Posterior vena cava (tissue), 2 donors: ENCODE data around the gene B3GALT2. TPM values are rescaled to one million over a fixed set of nuclear protein-coding genes. Genes with fewer than 3 reads are reported as not detected.

Experiments used
- microRNA-seq, 2 donors: library from miRNA; unstranded; fragments of <30 nt; microRNA quantifications; one replicate each; pipeline ENCODE4 v1.2.0, GENCODE V29; 2020 to 2021; ENCODE audit warnings: borderline microRNAs expressed in 2 of 2
- total RNA-seq, 2 donors: library from RNA; stranded (reverse); fragmentation: NEBNext Ultra II Directional; extraction: Animal tissue kit (Norgen Biotek cat#: 25700); gene quantifications; one replicate each; pipeline ENCODE4 v1.2.1, GENCODE V29; 2021
- donor health status: DM: yes; HTN: yes; CAD: no.
- donor health status: DM: yes; HTN: yes; CAD: no.

The B3GALT2 gene
- total RNA-seq, 2 donors from 2014 or later = 0.76 to 0.88 TPM

Small RNA genes within 50 kb of the gene (microRNA-seq; reads per million reads assigned to microRNA genes)
- gene MIR1278 = 0 to 0.32 reads per million in 2 donors

Other genes with a start within 250 kb of the B3GALT2 start
- 10 to 100 TPM; 26.0 to 36.7 TPM for gene UCHL5, start 127.3 kb downstream of the B3GALT2 start, total RNA-seq
- 10 to 100 TPM; 70.5 to 80.6 TPM for gene RO60, start 127.0 kb downstream of the B3GALT2 start, total RNA-seq
- gene GLRX2, start 81.2 kb downstream of the B3GALT2 start, total RNA-seq = 10 to 100 TPM; 21.1 to 26.6 TPM
- gene CDC73, start 64.6 kb downstream of the B3GALT2 start, total RNA-seq = 10 to 100 TPM; 70.0 to 79.1 TPM